Measurements from ENCODE around the gene DPEP2NB.

Gene DPEP2NB

DNA sequence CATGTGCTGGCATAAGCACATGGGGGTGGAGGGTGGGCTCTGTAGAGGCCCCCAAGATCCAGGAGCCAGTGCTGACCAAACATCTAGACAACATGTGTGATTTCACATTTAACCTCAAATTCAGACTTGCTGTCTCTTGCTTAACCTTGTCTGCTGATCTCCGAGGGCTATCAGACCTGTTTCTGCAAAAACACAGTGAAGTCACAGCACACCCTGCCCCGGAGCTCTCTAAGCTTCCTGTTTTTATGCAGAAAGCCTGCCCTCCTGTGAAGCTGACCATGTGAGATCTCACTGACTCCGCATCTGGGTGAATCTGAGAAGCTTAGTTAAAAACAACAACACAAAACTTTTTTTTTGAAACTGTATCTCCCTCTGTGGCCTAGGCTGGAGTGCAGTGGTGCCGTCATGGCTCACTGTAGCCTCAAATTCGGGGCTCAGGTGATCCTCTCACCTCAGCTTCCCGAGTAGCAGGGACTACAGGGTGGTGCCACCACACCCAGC lies 9.9 kb downstream of the DPEP2NB start:
- Histone ChIP-seq H3K23ac (ENCODE audit: low read depth, low read length, poor library complexity) (no peak overlapping the region), H2BK15ac (ENCODE audit: low read length) (no peak overlapping the region), H2BK5ac (ENCODE audit: low read length) (no peak overlapping the region), H2BK120ac (ENCODE audit: low read depth, low read length) (no peak overlapping the region), H3K9ac (ENCODE audit: low read depth, low read length, poor library complexity) (no peak overlapping the region), H3K27ac (replicated peaks; ENCODE audit: low read length) (no peak overlapping the region), H3K9me3 (replicated peaks in 1 of 2; ENCODE audit: control insufficient read depth in 2 of 2, insufficient read depth in 1 of 2, low read depth in 1 of 2, low read length in 2 of 2) (no peaks in the 10 kb centered on the region), H3K4me2 (ENCODE audit: insufficient read depth, low read length, poor library complexity, severe bottlenecking) (no peak overlapping the region), H3K4me1 (ENCODE audit: control insufficient read depth in 2 of 2, insufficient read depth in 1 of 2, low read depth in 1 of 2, low read length in 2 of 2) (peaks cover 0 to 3% of the 10 kb centered on the region in 2 donors), H3K14ac (ENCODE audit: low read length) (no peak overlapping the region), H4K8ac (ENCODE audit: low read depth, low read length) (no peak overlapping the region), H2AK5ac (ENCODE audit: low read depth, low read length) (no peak overlapping the region), H3K4me3 (ENCODE audit: low read length in 2 of 2) (no peak overlapping the region), H2BK12ac (ENCODE audit: low read length) (no peak overlapping the region), H3K18ac (ENCODE audit: low read length) (no peak overlapping the region), H3K36me3 (replicated peaks in 1 of 2; ENCODE audit: control insufficient read depth in 2 of 2, insufficient read depth in 2 of 2, low read length in 2 of 2) (no peaks in the 10 kb centered on the region), H4K91ac (ENCODE audit: low read depth, low read length, poor library complexity) (no peak overlapping the region), H3K27me3 (ENCODE audit: control insufficient read depth in 3 of 3, insufficient read depth in 3 of 3, low read depth in 1 of 3, low read length in 3 of 3) (no peaks in the 10 kb centered on the region), H2AFZ (ENCODE audit: low read length) (peak overlapping the region; percentile 14), H3K79me1 (ENCODE audit: low read depth, low read length) (no peaks in the 10 kb centered on the region), H3K4ac (ENCODE audit: low read length) (no peak overlapping the region)
- WGBS, 2 donors (ENCODE audit: extremely low coverage in 2 of 2, insufficient read length in 2 of 2, insufficient replicate concordance in 1 of 2) = no CpG with 5 or more reads among the region's 6 CpGs
- DNase-seq (ENCODE audit: low spot score) = no peak

DNA sequence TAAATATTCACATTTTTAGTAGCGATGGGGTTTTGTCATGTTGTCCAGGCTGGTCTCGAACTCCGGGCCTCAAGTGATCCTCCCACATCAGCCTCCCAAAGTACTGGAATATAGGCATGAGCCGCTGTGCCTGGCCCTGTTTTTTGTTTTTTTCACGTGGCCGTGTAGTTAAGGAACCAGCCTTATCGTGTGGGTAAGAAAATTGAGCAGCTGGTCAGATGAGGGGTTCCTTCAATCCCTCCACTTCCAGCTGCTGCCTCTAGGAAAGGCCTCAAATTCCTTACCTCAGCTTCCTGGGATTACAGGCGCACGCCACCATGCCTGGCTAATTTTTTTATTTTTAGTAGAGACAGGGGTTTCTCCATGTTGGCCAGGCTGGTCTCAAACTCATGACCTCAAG lies 10.5 kb downstream of the DPEP2NB start:
- no peak overlapping the region for H3K9ac ChIP-seq (ENCODE audit: low read depth, low read length, poor library complexity)
- H3K36me3 ChIP-seq (replicated peaks in 1 of 2; ENCODE audit: control insufficient read depth in 2 of 2, insufficient read depth in 2 of 2, low read length in 2 of 2) = no peaks in the 10 kb centered on the region
- no peak overlapping the region for H2BK120ac ChIP-seq (ENCODE audit: low read depth, low read length)
- H2AK5ac ChIP-seq (ENCODE audit: low read depth, low read length) = no peak overlapping the region
- no peak overlapping the region for H3K4me2 ChIP-seq (ENCODE audit: insufficient read depth, low read length, poor library complexity, severe bottlenecking)
- no CpG with 5 or more reads among the region's 9 CpGs for WGBS, 2 donors (ENCODE audit: extremely low coverage in 2 of 2, insufficient read length in 2 of 2, insufficient replicate concordance in 1 of 2)
- no peaks in the 10 kb centered on the region for H3K9me3 ChIP-seq (replicated peaks in 1 of 2; ENCODE audit: control insufficient read depth in 2 of 2, insufficient read depth in 1 of 2, low read depth in 1 of 2, low read length in 2 of 2)
- H4K91ac ChIP-seq (ENCODE audit: low read depth, low read length, poor library complexity) = no peak overlapping the region
- no peak overlapping the region for H3K18ac ChIP-seq (ENCODE audit: low read length)
- no peak for DNase-seq (ENCODE audit: low spot score)
- no peak overlapping the region for H3K4me3 ChIP-seq (ENCODE audit: low read length in 2 of 2)
- no peak overlapping the region for H2AFZ ChIP-seq (ENCODE audit: low read length)
- no peak overlapping the region for H2BK15ac ChIP-seq (ENCODE audit: low read length)
- H3K4ac ChIP-seq (ENCODE audit: low read length) = no peak overlapping the region
- H3K14ac ChIP-seq (ENCODE audit: low read length) = no peak overlapping the region
- H3K79me1 ChIP-seq (ENCODE audit: low read depth, low read length) = no peaks in the 10 kb centered on the region
- no peak overlapping the region for H2BK5ac ChIP-seq (ENCODE audit: low read length)
- H2BK12ac ChIP-seq (ENCODE audit: low read length) = no peak overlapping the region
- H3K27ac ChIP-seq (replicated peaks; ENCODE audit: low read length) = no peak overlapping the region
- H3K4me1 ChIP-seq (ENCODE audit: control insufficient read depth in 2 of 2, insufficient read depth in 1 of 2, low read depth in 1 of 2, low read length in 2 of 2) = peaks cover 0 to 3% of the 10 kb centered on the region in 2 donors
- H3K27me3 ChIP-seq (ENCODE audit: control insufficient read depth in 3 of 3, insufficient read depth in 3 of 3, low read depth in 1 of 3, low read length in 3 of 3) = no peaks in the 10 kb centered on the region
- H3K23ac ChIP-seq (ENCODE audit: low read depth, low read length, poor library complexity) = no peak overlapping the region
- no peak overlapping the region for H4K8ac ChIP-seq (ENCODE audit: low read depth, low read length)

DNA sequence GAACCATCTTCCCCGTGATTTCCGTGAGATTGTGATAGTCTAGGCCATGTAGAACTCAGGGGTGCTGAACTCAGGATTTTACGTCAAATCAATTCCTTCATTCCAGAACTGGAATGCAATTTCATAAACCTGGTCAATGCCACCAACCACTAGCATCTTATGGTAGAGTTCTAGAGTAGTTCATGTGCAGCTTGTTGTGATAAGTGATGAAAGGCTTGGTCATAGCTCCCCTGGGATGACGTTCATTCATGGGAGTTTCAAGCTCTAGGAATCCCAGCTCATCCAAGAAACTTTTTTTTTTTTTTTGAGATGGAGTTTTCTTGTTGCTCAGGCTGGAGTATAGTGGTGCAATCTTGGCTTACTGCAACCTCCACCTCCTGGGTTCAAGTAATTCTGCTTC lies 12.7 kb downstream of the DPEP2NB start:
- Histone ChIP-seq H3K36me3 (replicated peaks in 1 of 2; ENCODE audit: control insufficient read depth in 2 of 2, insufficient read depth in 2 of 2, low read length in 2 of 2) (no peaks in the 10 kb centered on the region), H3K79me1 (ENCODE audit: low read depth, low read length) (no peaks in the 10 kb centered on the region), H3K4me3 (ENCODE audit: low read length in 2 of 2) (no peak overlapping the region), H3K9me3 (replicated peaks in 1 of 2; ENCODE audit: control insufficient read depth in 2 of 2, insufficient read depth in 1 of 2, low read depth in 1 of 2, low read length in 2 of 2) (no peaks in the 10 kb centered on the region), H3K4ac (ENCODE audit: low read length) (no peak overlapping the region), H3K27ac (replicated peaks; ENCODE audit: low read length) (no peak overlapping the region), H2AK5ac (ENCODE audit: low read depth, low read length) (no peak overlapping the region), H4K8ac (ENCODE audit: low read depth, low read length) (no peak overlapping the region), H2BK15ac (ENCODE audit: low read length) (no peak overlapping the region), H3K14ac (ENCODE audit: low read length) (no peak overlapping the region), H2AFZ (ENCODE audit: low read length) (no peak overlapping the region), H3K23ac (ENCODE audit: low read depth, low read length, poor library complexity) (no peak overlapping the region), H3K4me2 (ENCODE audit: insufficient read depth, low read length, poor library complexity, severe bottlenecking) (no peak overlapping the region), H3K27me3 (ENCODE audit: control insufficient read depth in 3 of 3, insufficient read depth in 3 of 3, low read depth in 1 of 3, low read length in 3 of 3) (peaks cover 0 to 2% (median 0%) of the 10 kb centered on the region in 3 experiments), H2BK5ac (ENCODE audit: low read length) (no peak overlapping the region), H3K4me1 (ENCODE audit: control insufficient read depth in 2 of 2, insufficient read depth in 1 of 2, low read depth in 1 of 2, low read length in 2 of 2) (no peaks in the 10 kb centered on the region), H3K18ac (ENCODE audit: low read length) (no peak overlapping the region), H2BK12ac (ENCODE audit: low read length) (no peak overlapping the region), H3K9ac (ENCODE audit: low read depth, low read length, poor library complexity) (no peak overlapping the region), H4K91ac (ENCODE audit: low read depth, low read length, poor library complexity) (no peak overlapping the region), H2BK120ac (ENCODE audit: low read depth, low read length) (no peak overlapping the region)
- no CpG with 5 or more reads among the region's 4 CpGs for WGBS, 2 donors (ENCODE audit: extremely low coverage in 2 of 2, insufficient read length in 2 of 2, insufficient replicate concordance in 1 of 2)
- DNase-seq (ENCODE audit: low spot score) = no peak

DNA sequence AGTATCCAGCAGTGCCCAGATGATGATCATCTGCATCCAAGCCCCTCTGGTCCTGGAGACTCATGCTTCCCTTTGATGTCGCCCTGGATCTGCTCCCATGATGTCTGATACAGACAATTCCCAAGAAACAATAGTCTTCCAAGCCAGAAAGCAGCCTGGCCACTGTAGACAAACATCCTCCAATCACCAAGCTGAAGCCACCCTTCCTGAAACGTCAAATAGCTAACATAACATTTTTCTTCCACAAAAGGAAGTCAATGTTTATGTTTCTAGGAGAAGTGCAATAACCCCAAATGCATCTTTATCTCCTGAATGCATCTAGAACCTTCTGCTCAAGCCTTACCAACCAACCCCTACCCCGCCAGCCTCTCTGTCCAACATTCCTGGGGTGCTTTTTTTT lies 15.3 kb downstream of the DPEP2NB start:
- no peak overlapping the region for H3K18ac ChIP-seq (ENCODE audit: low read length)
- no peak for DNase-seq (ENCODE audit: low spot score)
- H3K23ac ChIP-seq (ENCODE audit: low read depth, low read length, poor library complexity) = no peak overlapping the region

More for the DNA sequence above, 15.3 kb downstream of the DPEP2NB start:
- H4K91ac ChIP-seq (ENCODE audit: low read depth, low read length, poor library complexity) = no peak overlapping the region
- no peak overlapping the region for H2BK5ac ChIP-seq (ENCODE audit: low read length)
- no peak overlapping the region for H2AFZ ChIP-seq (ENCODE audit: low read length)
- H3K4me1 ChIP-seq (ENCODE audit: control insufficient read depth in 2 of 2, insufficient read depth in 1 of 2, low read depth in 1 of 2, low read length in 2 of 2) = no peaks in the 10 kb centered on the region
- no peak overlapping the region for H2BK12ac ChIP-seq (ENCODE audit: low read length)
- no peak overlapping the region for H2BK15ac ChIP-seq (ENCODE audit: low read length)
- no peak overlapping the region for H3K4me3 ChIP-seq (ENCODE audit: low read length in 2 of 2)
- no peak overlapping the region for H3K4ac ChIP-seq (ENCODE audit: low read length)
- H3K79me1 ChIP-seq (ENCODE audit: low read depth, low read length) = no peaks in the 10 kb centered on the region
- no peak overlapping the region for H3K27ac ChIP-seq (replicated peaks; ENCODE audit: low read length)
- no peak overlapping the region for H3K14ac ChIP-seq (ENCODE audit: low read length)
- H4K8ac ChIP-seq (ENCODE audit: low read depth, low read length) = no peak overlapping the region
- H2BK120ac ChIP-seq (ENCODE audit: low read depth, low read length) = no peak overlapping the region
- H3K9me3 ChIP-seq (replicated peaks in 1 of 2; ENCODE audit: control insufficient read depth in 2 of 2, insufficient read depth in 1 of 2, low read depth in 1 of 2, low read length in 2 of 2) = no peaks in the 10 kb centered on the region
- no peak overlapping the region for H3K9ac ChIP-seq (ENCODE audit: low read depth, low read length, poor library complexity)
- H2AK5ac ChIP-seq (ENCODE audit: low read depth, low read length) = no peak overlapping the region
- H3K27me3 ChIP-seq (ENCODE audit: control insufficient read depth in 3 of 3, insufficient read depth in 3 of 3, low read depth in 1 of 3, low read length in 3 of 3) = peaks cover 0 to 2% (median 0%) of the 10 kb centered on the region in 3 experiments
- no peak overlapping the region for H3K4me2 ChIP-seq (ENCODE audit: insufficient read depth, low read length, poor library complexity, severe bottlenecking)
- no peaks in the 10 kb centered on the region for H3K36me3 ChIP-seq (replicated peaks in 1 of 2; ENCODE audit: control insufficient read depth in 2 of 2, insufficient read depth in 2 of 2, low read length in 2 of 2)
- no CpG with 5 or more reads among the region's 3 CpGs for WGBS, 2 donors (ENCODE audit: extremely low coverage in 2 of 2, insufficient read length in 2 of 2, insufficient replicate concordance in 1 of 2)
